IMR-90 (cell line): ENCODE results near the gene BCKDK. TPM values are rescaled to one million over a fixed set of nuclear protein-coding genes. Genes with fewer than 3 reads are reported as not detected.

ENCODE experiments used
- ATAC-seq: fragments of 200-7000 bp; cut with Tn5 transposase; 2 replicates; pipeline ENCODE4 v1.9.1; 2020; ENCODE audit warnings: low read depth, mild to moderate bottlenecking, moderate library complexity
- BruUV-seq: library from RNA; stranded (reverse); fragments of 400-500 nt; replicated peaks from 2 replicates; lab custom pipeline; 2021; lab: Mats Ljungman, UMichigan
- CTCF ChIA-PET: fragments of 300-600 bp; formaldehyde crosslinking; extraction: SDS; loops from one replicate; lab custom pipeline; 2021; ENCODE audit warnings: antibody characterized with exemption; lab: Yijun Ruan, JAX
- POLR2A ChIA-PET: fragments of 300-600 bp; sonication (Branson Sonifier 250); formaldehyde crosslinking; loops from one replicate; lab custom pipeline; 2022; ENCODE audit warnings: antibody characterized with exemption; ENCODE audit not compliant: unreplicated experiment; lab: Charles Lee
- DNase-seq: peaks from one replicate; pipeline ENCODE4 v3.0.0; 2013
- H2AFZ ChIP-seq: replicated peaks from 2 replicates; pipeline ENCODE3; 2013; ENCODE audit warnings: low read length, mild to moderate bottlenecking; ENCODE audit not compliant: poor library complexity
- H2AK5ac ChIP-seq: 2 replicates; pipeline ENCODE4 v1.6.1; 2013; ENCODE audit warnings: low read depth, low read length, inconsistent platforms
- H2AK9ac ChIP-seq: replicated peaks from 2 replicates; pipeline ENCODE3; 2013; ENCODE audit warnings: mild to moderate bottlenecking, low read depth, low read length, moderate library complexity; ENCODE audit not compliant: poor library complexity
- H2BK120ac ChIP-seq: 2 replicates; pipeline ENCODE4 v1.6.1; 2013; ENCODE audit warnings: low read depth, low read length, inconsistent platforms
- H2BK15ac ChIP-seq: 3 replicates; pipeline ENCODE4 v1.6.1; 2013; ENCODE audit warnings: low read depth, low read length, inconsistent platforms
- H2BK20ac ChIP-seq: 2 replicates; pipeline ENCODE4 v1.6.1; 2013; ENCODE audit warnings: low read depth, mild to moderate bottlenecking, inconsistent platforms, low read length, moderate library complexity
- H2BK5ac ChIP-seq: 2 replicates; pipeline ENCODE4 v1.6.1; 2013; ENCODE audit warnings: mild to moderate bottlenecking, low read depth, low read length, inconsistent platforms; ENCODE audit not compliant: poor library complexity, severe bottlenecking
- H3K14ac ChIP-seq: replicated peaks from 2 replicates; pipeline ENCODE4 v1.6.1; 2013; ENCODE audit warnings: low read depth, low read length, inconsistent platforms
- H3K18ac ChIP-seq: 2 replicates; pipeline ENCODE4 v1.6.1; 2013; ENCODE audit warnings: low read depth, low read length, control low read depth
- H3K23ac ChIP-seq: 2 replicates; pipeline ENCODE4 v1.6.1; 2013; ENCODE audit warnings: low read depth, low read length, inconsistent platforms
- H3K27ac ChIP-seq: 2 replicates; pipeline ENCODE4 v1.5.1; 2013; ENCODE audit warnings: mild to moderate bottlenecking, control low read depth, low read length; ENCODE audit not compliant: insufficient read depth
- H3K27me3 ChIP-seq: 2 replicates; pipeline ENCODE4 v1.6.1; 2013; ENCODE audit warnings: low read length; ENCODE audit not compliant: control insufficient read depth, insufficient read depth
- H3K36me3 ChIP-seq: 2 replicates; pipeline ENCODE4 v1.6.1; 2013; ENCODE audit warnings: low read length, mixed read lengths; ENCODE audit not compliant: control insufficient read depth, insufficient read depth
- H3K4ac ChIP-seq: 2 replicates; pipeline ENCODE4 v1.6.1; 2013; ENCODE audit warnings: low read depth, low read length, inconsistent platforms
- H3K4me1 ChIP-seq: 2 replicates; pipeline ENCODE4 v1.6.1; 2013; ENCODE audit warnings: low read length, mixed read lengths; ENCODE audit not compliant: control insufficient read depth, insufficient read depth
- H3K4me2 ChIP-seq: 2 replicates; pipeline ENCODE4 v1.6.1; 2013; ENCODE audit warnings: low read depth, mild to moderate bottlenecking, control low read depth, low read length, moderate library complexity
- H3K4me3 ChIP-seq: 2 replicates; pipeline ENCODE4 v1.5.1; 2013; ENCODE audit warnings: low read depth, mild to moderate bottlenecking, control low read depth, low read length, moderate library complexity; ENCODE audit not compliant: insufficient read depth
- H3K56ac ChIP-seq: 2 replicates; pipeline ENCODE4 v1.6.1; 2013; ENCODE audit warnings: low read length, inconsistent platforms; ENCODE audit not compliant: insufficient read depth; ENCODE audit errors: extremely low read depth
- H3K79me1 ChIP-seq, 2 experiments: 2 replicates each; pipeline ENCODE4 v1.6.1; 2013; ENCODE audit warnings: low read length in 2 of 2, inconsistent platforms in 1 of 2, low read depth in 1 of 2
- H3K9ac ChIP-seq: 2 replicates; pipeline ENCODE4 v1.6.1; 2013; ENCODE audit warnings: low read depth, low read length, control low read depth
- H3K9me1 ChIP-seq: 2 replicates; pipeline ENCODE4 v1.6.1; 2013; ENCODE audit warnings: low read length, inconsistent platforms; ENCODE audit not compliant: insufficient read depth
- H3K9me3 ChIP-seq: 2 replicates; pipeline ENCODE4 v1.6.1; 2013; ENCODE audit warnings: low read length; ENCODE audit not compliant: control insufficient read depth, insufficient read depth
- H4K20me1 ChIP-seq: 2 replicates; pipeline ENCODE4 v1.6.1; 2013; ENCODE audit warnings: low read length, inconsistent platforms; ENCODE audit not compliant: insufficient read depth
- H4K5ac ChIP-seq: 2 replicates; pipeline ENCODE4 v1.6.1; 2013; ENCODE audit warnings: mild to moderate bottlenecking, low read depth, low read length, control low read depth
- H4K8ac ChIP-seq, 2 experiments: 2 replicates each; pipeline ENCODE4 v1.6.1; 2013; ENCODE audit warnings: low read depth in 2 of 2, low read length in 2 of 2, control low read depth in 1 of 2, inconsistent platforms in 1 of 2
- H4K91ac ChIP-seq: 2 replicates; pipeline ENCODE4 v1.6.1; 2013; ENCODE audit warnings: low read depth, low read length, inconsistent platforms; ENCODE audit not compliant: insufficient read depth
- MAZ ChIP-seq: IDR thresholded peaks from 2 replicates; pipeline ENCODE4 v1.6.1; 2012; ENCODE audit warnings: low read depth, mild to moderate bottlenecking, low read length, improper control_type of control experiment, moderate library complexity, borderline replicate concordance
- NFE2L2 ChIP-seq: fragments of 150-350 bp; IDR thresholded peaks from 2 replicates; pipeline ENCODE4 v1.6.1; 2016; ENCODE audit warnings: low read depth, mild to moderate bottlenecking, low read length
- RCOR1 ChIP-seq: IDR thresholded peaks from 2 replicates; pipeline ENCODE4 v1.6.1; 2012; ENCODE audit warnings: mild to moderate bottlenecking, low read length, improper control_type of control experiment; ENCODE audit not compliant: insufficient replicate concordance
- WGBS, 2 experiments: methylation state at CpG; one replicate each; pipeline versions ENCODE4 v1.1.5 to v1.1.7; 2013; ENCODE audit warnings: missing lambda C conversion rate in 2 of 2; ENCODE audit not compliant: insufficient read length in 1 of 2; ENCODE audit errors: extremely low coverage in 2 of 2; 5-methylcytosine and 5-hydroxymethylcytosine counted together
- dilution Hi-C: fragments of 300-500 bp; cut with HindIII; formaldehyde crosslinking; loops from one replicate; pipeline ENCODE4 v1.14.3; 2018; ENCODE audit warnings: low sequenced_read_pairs; ENCODE audit not compliant: unreplicated experiment
- in situ Hi-C: fragments of 300-500 bp; cut with MboI; formaldehyde crosslinking; loops from 3 replicates; pipeline ENCODE4 v1.14.3; 2019; ENCODE audit warnings: low sequenced_read_pairs, inconsistent platforms, mixed read lengths
- intact Hi-C: fragments of 100-400 bp; cut with micrococcal nuclease; formaldehyde crosslinking; loops from 2 replicates; pipeline ENCODE4 v1.10.0; 2022
- polyA plus RNA-seq, 3 experiments: library from polyadenylated mRNA; depleted of rRNA; stranded (reverse); fragments of >200 nt; gene quantifications; 2 replicates each; pipeline ENCODE4 v1.2.3, GENCODE V29; 2012; ENCODE audit warnings: low replicate concordance in 1 of 3
- total RNA-seq: library from RNA; depleted of rRNA; stranded (reverse); fragments of >200 nt; gene quantifications from 2 replicates; pipeline ENCODE4 v1.2.3, GENCODE V29; 2012
- TF ChIP-seq, protein P1 (sequence below): fragments of 150-350 bp; IDR thresholded peaks from 2 replicates; pipeline ENCODE4 v1.6.1; 2016; ENCODE audit warnings: low read depth, mild to moderate bottlenecking, low read length, moderate library complexity, borderline replicate concordance

BCKDK gene
- total and polyA plus RNA-seq, 2 of the 4 experiments (the other 2 are of a cell fraction): 26.0 to 79.3 TPM

DNA sequence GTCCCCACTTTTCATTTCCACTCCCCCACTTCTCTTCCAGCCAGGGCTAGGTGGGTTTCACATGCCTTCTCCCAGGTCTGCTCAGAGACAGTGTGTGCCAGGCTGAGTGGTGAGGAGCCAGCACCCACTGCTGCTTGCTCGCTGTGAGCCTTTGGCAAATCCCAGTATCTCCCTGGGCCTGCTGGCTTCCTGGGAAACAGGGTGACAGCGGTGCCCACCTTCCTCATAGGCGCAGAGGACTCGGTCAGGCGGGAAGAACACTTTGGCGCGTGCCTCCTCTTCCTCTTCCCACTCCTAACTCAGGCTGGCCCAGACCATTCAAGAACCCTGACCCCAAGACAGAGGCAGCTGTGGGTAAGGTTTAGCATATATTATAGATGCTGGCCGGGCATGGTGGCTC, 19.0 kb upstream of the BCKDK start:
- H2BK15ac ChIP-seq: no peak overlapping the region
- no peak overlapping the region for H3K4me3 ChIP-seq
- TF ChIP-seq RCOR1 (no peak), NFE2L2 (no peak), MAZ (no peak)
- TF ChIP-seq, protein P1, sequence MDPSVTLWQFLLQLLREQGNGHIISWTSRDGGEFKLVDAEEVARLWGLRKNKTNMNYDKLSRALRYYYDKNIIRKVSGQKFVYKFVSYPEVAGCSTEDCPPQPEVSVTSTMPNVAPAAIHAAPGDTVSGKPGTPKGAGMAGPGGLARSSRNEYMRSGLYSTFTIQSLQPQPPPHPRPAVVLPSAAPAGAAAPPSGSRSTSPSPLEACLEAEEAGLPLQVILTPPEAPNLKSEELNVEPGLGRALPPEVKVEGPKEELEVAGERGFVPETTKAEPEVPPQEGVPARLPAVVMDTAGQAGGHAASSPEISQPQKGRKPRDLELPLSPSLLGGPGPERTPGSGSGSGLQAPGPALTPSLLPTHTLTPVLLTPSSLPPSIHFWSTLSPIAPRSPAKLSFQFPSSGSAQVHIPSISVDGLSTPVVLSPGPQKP: no peak
- H2BK120ac ChIP-seq: no peak overlapping the region
- peak overlapping the region; percentile 5 for H2AK9ac ChIP-seq
- H4K91ac ChIP-seq: no peak overlapping the region
- dilution Hi-C loops (no loop called here), in situ Hi-C loops (loop anchor here (10.0 kb wide), 1 partner anchor 104 kb away; the partner anchor contains the start of gene HSD3B7), intact Hi-C loops (no loop called here)
- peaks cover 3% of the 10 kb centered on the region for H3K4me1 ChIP-seq
- H3K9me1 ChIP-seq: peaks cover 10% of the 10 kb centered on the region
- no peak overlapping the region for H2AK5ac ChIP-seq
- H4K20me1 ChIP-seq: peaks cover 14% of the 10 kb centered on the region
- H3K36me3 ChIP-seq: peaks cover 40% of the 10 kb centered on the region
- no peak overlapping the region for H2BK20ac ChIP-seq
- no peak overlapping the region for H2BK5ac ChIP-seq
- H3K27ac ChIP-seq: no peak overlapping the region
- H3K79me1 ChIP-seq: peaks cover 32 to 62% of the 10 kb centered on the region in 2 experiments
- H3K4ac ChIP-seq: no peak overlapping the region
- H3K4me2 ChIP-seq: no peak overlapping the region
- no CpG with 5 or more reads among the region's 8 CpGs for WGBS, 2 experiments
- H4K5ac ChIP-seq: no peak overlapping the region
- no peak overlapping the region for H2AFZ ChIP-seq
- no TSS peak for BruUV-seq
- H3K9ac ChIP-seq: no peak overlapping the region
- no peak for ATAC-seq
- no peaks in the 10 kb centered on the region for H3K9me3 ChIP-seq
- H3K14ac ChIP-seq: no peak overlapping the region
- no peak overlapping the region for H3K18ac ChIP-seq
- no peaks in the 10 kb centered on the region for H3K27me3 ChIP-seq
- CTCF ChIA-PET: no interaction called here
- H4K8ac ChIP-seq: no peak overlapping the region
- H3K56ac ChIP-seq: no peak overlapping the region
- POLR2A ChIA-PET: no interaction called here
- DNase-seq: no peak
- H3K23ac ChIP-seq: no peak overlapping the region
